ENCODE measurements around the gene CCDC40. TPM values are rescaled to one million over a fixed set of nuclear protein-coding genes. Genes with fewer than 3 reads are reported as not detected.

Gene CCDC40
- total and polyA plus RNA-seq, 2 of the 13 experiments (the other 11 are each of a cell fraction or from before 2014, with no cell fraction given), result 4.1 to 5.5 TPM

DNA sequence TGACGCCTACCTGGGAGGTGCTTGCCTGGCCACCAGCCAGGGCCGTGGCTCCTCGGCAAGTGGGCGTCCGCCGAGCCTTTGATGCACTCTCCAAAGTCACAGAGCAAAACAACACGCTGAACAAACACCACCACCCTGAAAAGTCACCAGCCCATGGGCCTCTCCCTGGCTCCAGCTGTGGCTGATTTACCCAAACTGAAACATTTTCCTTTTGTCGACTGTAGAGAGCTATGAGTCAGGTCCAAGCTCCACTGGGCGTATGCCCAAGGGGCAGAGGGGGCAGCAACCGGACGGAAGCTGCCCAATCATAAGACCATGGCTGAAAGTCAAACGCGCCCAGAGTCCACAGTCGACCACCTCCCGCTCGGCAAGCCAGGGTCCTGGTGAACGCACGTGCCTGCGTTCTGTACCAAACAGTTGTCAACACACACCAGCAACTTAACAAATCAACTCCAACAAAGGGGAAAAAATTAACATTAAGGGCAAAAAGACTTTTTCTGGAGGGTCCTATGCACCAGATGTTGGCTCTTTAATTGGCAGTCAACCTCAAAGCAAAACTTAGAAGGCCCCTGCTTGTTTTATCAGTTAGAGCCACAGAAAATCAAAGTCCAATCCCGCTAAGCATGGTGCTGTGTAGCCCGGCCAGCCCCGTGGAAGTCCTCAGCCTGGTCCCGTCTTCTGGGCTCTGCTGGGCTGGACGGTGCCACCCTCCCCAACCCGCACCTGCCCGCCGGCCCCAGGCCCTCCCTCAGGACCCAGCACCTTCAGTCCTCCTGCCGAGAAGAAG is 48.1 kb upstream of the CCDC40 start (continued):
- TF ChIP-seq MAFF (IDR thresholded peaks at IDR 0.05; ENCODE audit: low read depth, low read length) (no peak), ZNF557 (CRISPR knock-in tag; IDR thresholded peaks at IDR 0.05) (peak; percentile 83), NFKB2 (CRISPR knock-in tag; IDR thresholded peaks at IDR 0.05; ENCODE audit: borderline replicate concordance) (peak; percentile 88), SMARCC2 (IDR thresholded peaks at IDR 0.05) (no peak), ZBTB7B (CRISPR knock-in tag; IDR thresholded peaks at IDR 0.05) (peak; percentile 100), RAD21 (CRISPR knock-in tag; IDR thresholded peaks at IDR 0.05) (no peak; the same call in 1 of the 2 replicates), ZIK1 (CRISPR knock-in tag; IDR thresholded peaks at IDR 0.05; ENCODE audit: borderline replicate concordance, low read depth) (0 out of 2 replicates have a peak, but pooled peaks have one; percentile 24), SRSF1 (optimal IDR thresholded peaks at IDR 0.05; ENCODE audit: low read depth, low read length) (no peak), NR2F6 (IDR thresholded peaks at IDR 0.05) (peak; percentile 87), NR2F6 (CRISPR knock-in tag; IDR thresholded peaks at IDR 0.05) (peak; percentile 84), MAFK (conservative IDR thresholded peaks at IDR 0.05 in 1 of 2, IDR thresholded peaks at IDR 0.05 in 1 of 2; ENCODE audit: low read length in 2 of 2) (0 out of 4 replicates have a peak, but pooled peaks of 1 of the 2 experiments have one; percentile 10), FOXC1 (CRISPR knock-in tag; IDR thresholded peaks at IDR 0.05; ENCODE audit: borderline replicate concordance) (no peak), ZNF530 (CRISPR knock-in tag; IDR thresholded peaks at IDR 0.05; ENCODE audit: low read depth) (no peak), HOXA7 (CRISPR knock-in tag; IDR thresholded peaks at IDR 0.05) (no peak), RBM22 (optimal IDR thresholded peaks at IDR 0.05; ENCODE audit: low read length) (no peak), KLF16 (CRISPR knock-in tag; IDR thresholded peaks at IDR 0.05) (peak in 1 of 2 experiments; percentile 90; a peak in 2 of 4 replicates), ISL2 (CRISPR knock-in tag; IDR thresholded peaks at IDR 0.05) (peak; percentile 94), PRMT3 (CRISPR knock-in tag; IDR thresholded peaks at IDR 0.05; ENCODE audit: borderline replicate concordance, low read depth) (0 out of 2 replicates have a peak, but pooled peaks have one; percentile 64), TBL1XR1 (IDR thresholded peaks at IDR 0.05; ENCODE audit: borderline replicate concordance, low read length, partially characterized antibody) (peak; percentile 82), NCOA5 (CRISPR knock-in tag; IDR thresholded peaks at IDR 0.05) (no peak)
- TF ChIP-seq, protein P1, sequence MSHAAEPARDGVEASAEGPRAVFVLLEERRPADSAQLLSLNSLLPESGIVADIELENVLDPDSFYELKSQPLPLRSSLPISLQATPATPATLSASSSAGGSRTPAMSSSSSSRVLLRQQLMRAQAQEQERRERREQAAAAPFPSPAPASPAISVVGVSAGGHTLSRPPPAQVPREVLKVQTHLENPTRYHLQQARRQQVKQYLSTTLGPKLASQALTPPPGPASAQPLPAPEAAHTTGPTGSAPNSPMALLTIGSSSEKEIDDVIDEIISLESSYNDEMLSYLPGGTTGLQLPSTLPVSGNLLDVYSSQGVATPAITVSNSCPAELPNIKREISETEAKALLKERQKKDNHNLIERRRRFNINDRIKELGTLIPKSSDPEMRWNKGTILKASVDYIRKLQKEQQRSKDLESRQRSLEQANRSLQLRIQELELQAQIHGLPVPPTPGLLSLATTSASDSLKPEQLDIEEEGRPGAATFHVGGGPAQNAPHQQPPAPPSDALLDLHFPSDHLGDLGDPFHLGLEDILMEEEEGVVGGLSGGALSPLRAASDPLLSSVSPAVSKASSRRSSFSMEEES (CRISPR knock-in tag; IDR thresholded peaks at IDR 0.05), result peak; percentile 99
- TF ChIP-seq, protein P2, sequence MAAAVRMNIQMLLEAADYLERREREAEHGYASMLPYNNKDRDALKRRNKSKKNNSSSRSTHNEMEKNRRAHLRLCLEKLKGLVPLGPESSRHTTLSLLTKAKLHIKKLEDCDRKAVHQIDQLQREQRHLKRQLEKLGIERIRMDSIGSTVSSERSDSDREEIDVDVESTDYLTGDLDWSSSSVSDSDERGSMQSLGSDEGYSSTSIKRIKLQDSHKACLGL (CRISPR knock-in tag; IDR thresholded peaks at IDR 0.05), result peak; percentile 87
- TF ChIP-seq, protein P3, sequence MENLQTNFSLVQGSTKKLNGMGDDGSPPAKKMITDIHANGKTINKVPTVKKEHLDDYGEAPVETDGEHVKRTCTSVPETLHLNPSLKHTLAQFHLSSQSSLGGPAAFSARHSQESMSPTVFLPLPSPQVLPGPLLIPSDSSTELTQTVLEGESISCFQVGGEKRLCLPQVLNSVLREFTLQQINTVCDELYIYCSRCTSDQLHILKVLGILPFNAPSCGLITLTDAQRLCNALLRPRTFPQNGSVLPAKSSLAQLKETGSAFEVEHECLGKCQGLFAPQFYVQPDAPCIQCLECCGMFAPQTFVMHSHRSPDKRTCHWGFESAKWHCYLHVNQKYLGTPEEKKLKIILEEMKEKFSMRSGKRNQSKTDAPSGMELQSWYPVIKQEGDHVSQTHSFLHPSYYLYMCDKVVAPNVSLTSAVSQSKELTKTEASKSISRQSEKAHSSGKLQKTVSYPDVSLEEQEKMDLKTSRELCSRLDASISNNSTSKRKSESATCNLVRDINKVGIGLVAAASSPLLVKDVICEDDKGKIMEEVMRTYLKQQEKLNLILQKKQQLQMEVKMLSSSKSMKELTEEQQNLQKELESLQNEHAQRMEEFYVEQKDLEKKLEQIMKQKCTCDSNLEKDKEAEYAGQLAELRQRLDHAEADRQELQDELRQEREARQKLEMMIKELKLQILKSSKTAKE (CRISPR knock-in tag; IDR thresholded peaks at IDR 0.05; ENCODE audit: borderline replicate concordance), result peak; percentile 91
- TF ChIP-seq, protein P4, sequence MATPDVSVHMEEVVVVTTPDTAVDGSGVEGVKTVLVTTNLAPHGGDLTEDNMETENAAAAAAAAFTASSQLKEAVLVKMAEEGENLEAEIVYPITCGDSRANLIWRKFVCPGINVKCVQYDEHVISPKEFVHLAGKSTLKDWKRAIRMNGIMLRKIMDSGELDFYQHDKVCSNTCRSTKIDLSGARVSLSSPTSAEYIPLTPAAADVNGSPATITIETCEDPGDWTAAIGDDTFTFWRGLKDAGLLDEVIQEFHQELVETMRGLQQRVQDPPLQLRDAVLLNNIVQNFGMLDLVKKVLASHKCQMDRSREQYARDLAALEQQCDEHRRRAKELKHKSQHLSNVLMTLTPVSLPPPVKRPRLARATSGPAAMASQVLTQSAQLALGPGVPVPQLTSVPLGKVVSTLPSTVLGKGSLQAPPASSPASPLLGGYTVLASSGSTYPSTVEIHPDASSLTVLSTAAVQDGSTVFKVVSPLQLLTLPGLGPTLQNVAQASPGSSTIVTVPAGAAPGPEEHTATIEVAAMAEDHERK (CRISPR knock-in tag; IDR thresholded peaks at IDR 0.05; ENCODE audit: low read depth), result peak; percentile 28; the same call in 1 of the 2 replicates
